Measurements from ENCODE around the gene NOTO.

GRCh38 chr2:73244580-73244979 lies 42.2 kb downstream of the NOTO start:
- TF ChIP-seq CTCF (IDR thresholded peaks at IDR 0.05) = no peak
- no peak for TF ChIP-seq POLR2A (IDR thresholded peaks at IDR 0.05)

All from esophagus squamous epithelium (tissue), 4 donors.